Esophagus muscularis mucosa (tissue), 4 donors: ENCODE data around the gene CDK14. TPM values are rescaled to one million over a fixed set of nuclear protein-coding genes. Genes with fewer than 3 reads are reported as not detected.

ENCODE experiments used
- DNase-seq: peaks from one replicate; pipeline ENCODE4 v3.0.0-alpha.2; 2017; ENCODE audit errors: extremely low spot score
- H3K27ac ChIP-seq, 4 donors: fragments of 200-600 bp; sonication (generic); replicated peaks in 1 of 4; 1 replicate in 3 of 4; 2 replicates in 1 of 4; pipeline ENCODE4 v1.5.1; 2016 to 2019; ENCODE audit warnings: mild to moderate bottlenecking in 1 of 4
- H3K27me3 ChIP-seq, 4 donors: fragments of 200-600 bp; sonication (generic); one replicate each; pipeline versions ENCODE4 v1.5.1 to v1.6.0; 2016 to 2019
- H3K36me3 ChIP-seq, 4 donors: fragments of 200-600 bp; sonication (generic); one replicate each; pipeline ENCODE4 v1.5.1; 2016 to 2019
- H3K4me1 ChIP-seq, 4 donors: fragments of 200-600 bp; sonication (generic); one replicate each; pipeline ENCODE4 v1.5.1; 2016 to 2019
- H3K4me3 ChIP-seq, 4 donors: fragments of 200-600 bp; sonication (generic); 1 replicate in 2 of 4; 2 replicates in 2 of 4; pipeline ENCODE4 v1.5.1; 2016 to 2019; ENCODE audit warnings: mild to moderate bottlenecking in 4 of 4, moderate library complexity in 1 of 4
- H3K9me3 ChIP-seq, 4 donors: fragments of 200-600 bp; sonication (generic); 1 replicate in 3 of 4; 2 replicates in 1 of 4; pipeline ENCODE4 v1.5.1; 2016 to 2019
- EP300 ChIP-seq: sonication (generic); formaldehyde crosslinking; IDR thresholded peaks from one replicate; pipeline ENCODE4 v1.6.1; 2017; ENCODE audit warnings: antibody characterized with exemption
- POLR2A ChIP-seq: fragments of 450-650 bp; IDR thresholded peaks from one replicate; pipeline ENCODE4 v1.6.1; 2017; ENCODE audit warnings: antibody characterized with exemption, moderate library complexity, mild to moderate bottlenecking, low read depth
- POLR2AphosphoS5 ChIP-seq, 2 donors: sonication (generic); formaldehyde crosslinking; IDR thresholded peaks; one replicate each; pipeline ENCODE4 v1.6.1; 2017; ENCODE audit warnings: antibody characterized with exemption in 2 of 2
- WGBS: methylation state at CpG from one replicate; pipeline ENCODE4 v1.1.5; 2018; 5-methylcytosine and 5-hydroxymethylcytosine counted together
- intact Hi-C: fragments of 100-400 bp; cut with DNase I; formaldehyde crosslinking; loops from one replicate; pipeline ENCODE4 v1.15.1; 2023
- total RNA-seq, 4 donors: library from RNA; depleted of rRNA; stranded (reverse); fragments of >200 nt; gene quantifications; one replicate each; pipeline versions ENCODE4 v1.1.0 to v1.2.1, GENCODE V29; 2016
- TF ChIP-seq, protein P1 (sequence below), 3 experiments: fragments of 200-600 bp in 2 of 3; fragments of 450-650 bp in 1 of 3; sonication (generic) in 2 of 3; IDR thresholded peaks; one replicate each; pipeline ENCODE4 v1.5.1; 2017 to 2019; ENCODE audit warnings: antibody characterized with exemption in 3 of 3, mild to moderate bottlenecking in 2 of 3, moderate library complexity in 1 of 3

Gene CDK14
- total RNA-seq, 4 donors from 2014 or later = 9.6 to 17.7 (median 14.3) TPM

DNA sequence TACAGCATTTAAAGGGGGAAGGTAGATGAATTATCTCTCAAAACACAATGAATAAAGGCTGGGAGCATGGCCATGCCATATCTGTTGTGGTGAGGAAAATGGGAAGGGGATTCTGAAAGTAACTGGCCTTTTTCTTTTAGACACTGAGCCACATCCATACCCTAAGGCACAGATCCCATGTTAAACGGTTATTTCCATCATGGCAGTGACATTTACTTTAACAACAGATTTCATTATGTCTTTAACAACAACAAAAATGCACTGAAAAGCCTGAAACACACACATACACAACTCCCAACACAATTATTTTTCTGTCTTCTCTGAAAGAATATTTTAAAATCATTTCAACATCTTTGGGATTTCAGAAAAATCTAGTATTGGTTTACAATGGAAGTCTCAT is 492.0 kb downstream of the CDK14 start:
- TF ChIP-seq POLR2A = no peak
- no peak for TF ChIP-seq POLR2AphosphoS5 (IDR thresholded peaks at IDR 0.05)
- TF ChIP-seq EP300 = no peak
- TF ChIP-seq, protein P1, sequence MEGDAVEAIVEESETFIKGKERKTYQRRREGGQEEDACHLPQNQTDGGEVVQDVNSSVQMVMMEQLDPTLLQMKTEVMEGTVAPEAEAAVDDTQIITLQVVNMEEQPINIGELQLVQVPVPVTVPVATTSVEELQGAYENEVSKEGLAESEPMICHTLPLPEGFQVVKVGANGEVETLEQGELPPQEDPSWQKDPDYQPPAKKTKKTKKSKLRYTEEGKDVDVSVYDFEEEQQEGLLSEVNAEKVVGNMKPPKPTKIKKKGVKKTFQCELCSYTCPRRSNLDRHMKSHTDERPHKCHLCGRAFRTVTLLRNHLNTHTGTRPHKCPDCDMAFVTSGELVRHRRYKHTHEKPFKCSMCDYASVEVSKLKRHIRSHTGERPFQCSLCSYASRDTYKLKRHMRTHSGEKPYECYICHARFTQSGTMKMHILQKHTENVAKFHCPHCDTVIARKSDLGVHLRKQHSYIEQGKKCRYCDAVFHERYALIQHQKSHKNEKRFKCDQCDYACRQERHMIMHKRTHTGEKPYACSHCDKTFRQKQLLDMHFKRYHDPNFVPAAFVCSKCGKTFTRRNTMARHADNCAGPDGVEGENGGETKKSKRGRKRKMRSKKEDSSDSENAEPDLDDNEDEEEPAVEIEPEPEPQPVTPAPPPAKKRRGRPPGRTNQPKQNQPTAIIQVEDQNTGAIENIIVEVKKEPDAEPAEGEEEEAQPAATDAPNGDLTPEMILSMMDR (IDR thresholded peaks at IDR 0.05) = no peak
- H3K36me3 ChIP-seq = no peaks in the 10 kb centered on the region
- no peak for DNase-seq
- 67% methylated on average over 1 of the region's 1 CpG for WGBS
- H3K27me3 ChIP-seq = no peaks in the 10 kb centered on the region
- no peak overlapping the region for H3K4me3 ChIP-seq
- H3K4me1 ChIP-seq = peaks cover 10 to 25% (median 15%) of the 10 kb centered on the region in 4 donors
- H3K9me3 ChIP-seq = no peaks in the 10 kb centered on the region
- intact Hi-C loops = loop anchor here (10.0 kb wide), 2 partner anchors 547 to 797 kb away; partner anchors contain the start of gene MTERF1
- no peak overlapping the region for H3K27ac ChIP-seq

DNA sequence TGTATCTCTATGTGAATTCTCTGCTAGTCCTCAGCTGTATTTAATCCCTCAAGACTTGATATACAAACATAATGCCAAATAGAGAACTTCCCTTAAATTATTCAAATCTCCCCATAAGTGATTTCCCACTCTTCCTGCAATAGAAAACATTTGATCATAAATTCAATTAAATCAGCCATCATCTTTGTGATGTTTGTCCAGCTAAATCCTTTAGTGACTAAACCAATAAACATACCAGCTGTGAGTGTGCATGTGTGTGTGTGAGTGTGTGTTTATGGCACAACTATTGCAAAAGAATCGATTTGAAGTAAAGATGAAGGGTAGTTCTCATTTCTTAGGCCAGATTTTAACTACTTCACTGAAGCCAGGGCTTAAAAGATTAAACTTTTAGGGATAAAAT is 492.6 kb downstream of the CDK14 start:
- H3K4me3 ChIP-seq = no peak overlapping the region
- DNase-seq = no peak
- TF ChIP-seq POLR2AphosphoS5 (IDR thresholded peaks at IDR 0.05) (no peak), POLR2A (no peak), EP300 (no peak)
- TF ChIP-seq, protein P1 (IDR thresholded peaks at IDR 0.05) = no peak
- H3K4me1 ChIP-seq = peaks cover 5 to 20% (median 10%) of the 10 kb centered on the region in 4 donors
- H3K27ac ChIP-seq = no peak overlapping the region
- no peaks in the 10 kb centered on the region for H3K36me3 ChIP-seq
- intact Hi-C loops = loop anchor here (10.0 kb wide), 2 partner anchors 546 to 796 kb away; partner anchors contain the start of gene MTERF1
- H3K9me3 ChIP-seq = no peaks in the 10 kb centered on the region
- 74% methylated on average over 1 of the region's 1 CpG for WGBS
- no peaks in the 10 kb centered on the region for H3K27me3 ChIP-seq

DNA sequence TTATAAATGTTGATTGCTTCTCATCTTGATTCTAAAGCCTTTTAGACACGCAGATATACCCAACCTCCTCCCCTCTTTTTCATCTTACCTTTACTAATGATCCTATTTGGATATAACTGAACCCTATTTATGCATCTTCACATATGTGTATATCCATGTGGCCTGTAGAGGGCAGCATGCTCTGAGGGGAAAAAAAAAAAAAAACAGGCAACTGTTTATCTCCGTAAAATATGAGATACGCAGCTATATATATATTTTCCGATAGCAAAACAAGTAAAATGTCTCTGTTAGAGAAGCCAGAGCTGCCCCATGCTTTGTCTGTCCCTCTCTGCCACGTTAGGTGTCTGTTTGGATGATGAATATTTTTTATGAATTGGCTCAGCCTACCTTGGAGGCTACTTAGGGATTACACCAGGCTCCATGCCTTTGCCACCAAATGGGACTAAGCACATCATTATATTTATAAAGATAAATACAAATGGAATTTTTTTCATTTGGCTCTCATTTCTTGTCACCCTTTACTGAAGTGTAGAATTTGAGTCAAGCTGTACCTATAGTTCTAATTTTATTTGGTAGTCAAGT is 493.4 kb downstream of the CDK14 start:
- H3K9me3 ChIP-seq = no peaks in the 10 kb centered on the region
- H3K27ac ChIP-seq = no peak overlapping the region
- DNase-seq = no peak
- WGBS = 8% methylated on average over 5 of the region's 5 CpGs
- peak overlapping the region; percentile 26 to 43 (median 34) for H3K4me3 ChIP-seq
- peaks cover 0 to 12% (median 4%) of the 10 kb centered on the region in 4 donors for H3K4me1 ChIP-seq
- H3K27me3 ChIP-seq = no peaks in the 10 kb centered on the region
- intact Hi-C loops = loop anchor here (10.0 kb wide), 2 partner anchors 545 to 795 kb away; partner anchors contain the start of gene MTERF1
- TF ChIP-seq POLR2A (no peak), EP300 (no peak), POLR2AphosphoS5 (IDR thresholded peaks at IDR 0.05) (no peak)
- TF ChIP-seq, protein P1 (IDR thresholded peaks at IDR 0.05) = peak; percentile 51 to 81 (median 62)
- H3K36me3 ChIP-seq = no peaks in the 10 kb centered on the region

DNA sequence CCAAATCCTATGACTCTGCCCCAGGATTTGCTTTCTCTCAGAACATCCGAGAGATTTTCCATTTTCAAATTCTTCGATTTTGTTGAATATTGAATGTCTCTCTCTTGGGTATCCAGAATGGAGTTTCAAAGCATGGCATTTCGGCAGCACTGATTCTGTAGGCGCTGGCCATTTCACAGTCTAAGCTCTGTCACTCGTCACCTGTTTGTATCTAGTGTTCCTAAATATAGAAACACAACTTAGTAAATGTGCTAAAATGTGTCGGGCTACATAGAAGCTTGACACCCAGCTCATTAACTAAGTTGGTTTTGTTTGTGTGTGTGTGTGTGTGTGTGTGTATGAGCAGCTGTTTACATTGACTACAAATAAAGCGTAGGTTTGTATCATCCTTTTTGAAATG is 494.6 kb downstream of the CDK14 start:
- TF ChIP-seq, protein P1 (IDR thresholded peaks at IDR 0.05) = no peak
- TF ChIP-seq POLR2A (no peak), EP300 (no peak), POLR2AphosphoS5 (IDR thresholded peaks at IDR 0.05) (no peak)
- H3K9me3 ChIP-seq = no peaks in the 10 kb centered on the region
- no peaks in the 10 kb centered on the region for H3K36me3 ChIP-seq
- H3K27ac ChIP-seq = no peak overlapping the region
- no peak for DNase-seq
- H3K4me3 ChIP-seq = no peak overlapping the region
- intact Hi-C loops = loop anchor here (5.0 kb wide), 1 partner anchor 692 kb away; no protein-coding TSS in a partner anchor
- H3K27me3 ChIP-seq = no peaks in the 10 kb centered on the region
- peaks cover 0 to 7% (median 3%) of the 10 kb centered on the region in 4 donors for H3K4me1 ChIP-seq
- WGBS = 97% methylated on average over 7 of the region's 7 CpGs
